ENCODE measurements around the gene SERPINE3. TPM values are rescaled to one million over a fixed set of nuclear protein-coding genes. Genes with fewer than 3 reads are reported as not detected.

The SERPINE3 gene
- total RNA-seq, 4 donors from 2014 or later = 0.12 TPM; not detected in 3

DNA sequence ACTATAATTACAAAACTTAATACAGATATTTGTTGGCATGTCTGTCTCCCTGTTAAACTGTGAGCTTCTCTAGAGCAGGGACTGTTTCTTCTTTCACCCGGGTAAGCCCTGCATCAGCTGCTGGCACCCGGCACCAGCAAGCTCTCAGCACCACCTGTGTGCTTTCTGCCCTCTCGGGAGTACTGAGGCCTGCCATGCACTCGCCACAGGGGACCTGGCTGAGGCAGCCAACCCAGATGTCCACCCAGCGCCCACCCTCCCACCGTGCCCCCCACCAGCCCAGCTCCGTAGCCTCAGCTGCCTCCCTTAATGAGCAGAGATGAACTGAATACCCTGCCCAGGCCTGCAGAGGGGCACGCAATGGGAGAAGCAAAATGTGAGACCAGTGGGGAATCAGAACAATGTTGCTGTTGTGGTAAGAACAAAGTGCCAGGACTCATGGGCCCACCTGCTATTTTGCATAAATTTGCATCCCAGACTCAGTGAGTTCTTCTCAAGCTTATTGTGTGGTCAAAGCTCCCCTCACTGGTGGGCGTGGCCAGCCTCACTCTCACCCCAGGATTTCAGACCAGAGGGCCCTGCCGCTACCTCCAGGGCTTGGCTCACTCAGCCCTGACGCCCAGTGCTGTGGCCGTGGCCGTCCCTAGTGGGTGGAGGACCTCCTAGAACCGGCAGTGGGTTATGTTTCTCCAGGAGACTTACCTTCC lies 14.6 kb upstream of the SERPINE3 start:
- TF ChIP-seq POLR2A (IDR thresholded peaks at IDR 0.05) = no peak
- TF ChIP-seq, protein P1, sequence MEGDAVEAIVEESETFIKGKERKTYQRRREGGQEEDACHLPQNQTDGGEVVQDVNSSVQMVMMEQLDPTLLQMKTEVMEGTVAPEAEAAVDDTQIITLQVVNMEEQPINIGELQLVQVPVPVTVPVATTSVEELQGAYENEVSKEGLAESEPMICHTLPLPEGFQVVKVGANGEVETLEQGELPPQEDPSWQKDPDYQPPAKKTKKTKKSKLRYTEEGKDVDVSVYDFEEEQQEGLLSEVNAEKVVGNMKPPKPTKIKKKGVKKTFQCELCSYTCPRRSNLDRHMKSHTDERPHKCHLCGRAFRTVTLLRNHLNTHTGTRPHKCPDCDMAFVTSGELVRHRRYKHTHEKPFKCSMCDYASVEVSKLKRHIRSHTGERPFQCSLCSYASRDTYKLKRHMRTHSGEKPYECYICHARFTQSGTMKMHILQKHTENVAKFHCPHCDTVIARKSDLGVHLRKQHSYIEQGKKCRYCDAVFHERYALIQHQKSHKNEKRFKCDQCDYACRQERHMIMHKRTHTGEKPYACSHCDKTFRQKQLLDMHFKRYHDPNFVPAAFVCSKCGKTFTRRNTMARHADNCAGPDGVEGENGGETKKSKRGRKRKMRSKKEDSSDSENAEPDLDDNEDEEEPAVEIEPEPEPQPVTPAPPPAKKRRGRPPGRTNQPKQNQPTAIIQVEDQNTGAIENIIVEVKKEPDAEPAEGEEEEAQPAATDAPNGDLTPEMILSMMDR (IDR thresholded peaks at IDR 0.05) = no peak
- intact Hi-C loops (cut with DNase I; ENCODE audit: low total_unique reads) = no loop called here
- 79 to 82% methylated on average over 14 of the region's 14 CpGs for WGBS, 2 donors
- no peak overlapping the region for H3K4me3 ChIP-seq (ENCODE audit: low read depth, poor library complexity, severe bottlenecking)
- no peak for DNase-seq (ENCODE audit: low spot score in 2 of 2)

DNA sequence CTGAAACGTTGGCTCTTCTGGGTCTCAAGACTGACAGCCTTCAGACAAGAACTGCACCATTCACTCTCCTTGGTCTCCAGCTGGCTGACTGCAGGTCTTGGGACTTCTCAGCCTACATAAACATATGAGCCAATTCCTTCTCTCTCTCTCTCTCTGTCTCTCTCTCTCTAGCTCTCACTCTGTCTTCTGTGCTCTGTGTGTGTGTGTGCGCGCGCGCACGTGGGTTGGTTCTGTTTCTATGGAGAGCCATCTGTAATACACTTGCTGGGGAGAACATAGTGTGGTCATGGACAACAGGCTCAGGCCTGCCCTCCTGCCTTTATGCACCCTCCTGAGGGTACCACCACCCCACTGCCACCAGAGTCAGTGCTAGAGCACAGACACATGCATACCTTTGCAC lies 13.7 kb upstream of the SERPINE3 start:
- H3K4me3 ChIP-seq (ENCODE audit: low read depth, poor library complexity, severe bottlenecking) = no peak overlapping the region
- 89 to 94% methylated on average over 6 of the region's 6 CpGs for WGBS, 2 donors
- no peak for DNase-seq (ENCODE audit: low spot score in 2 of 2)
- TF ChIP-seq, protein P1 (IDR thresholded peaks at IDR 0.05) = no peak
- TF ChIP-seq POLR2A (IDR thresholded peaks at IDR 0.05) = no peak
- intact Hi-C loops (cut with DNase I; ENCODE audit: low total_unique reads) = no loop called here

DNA sequence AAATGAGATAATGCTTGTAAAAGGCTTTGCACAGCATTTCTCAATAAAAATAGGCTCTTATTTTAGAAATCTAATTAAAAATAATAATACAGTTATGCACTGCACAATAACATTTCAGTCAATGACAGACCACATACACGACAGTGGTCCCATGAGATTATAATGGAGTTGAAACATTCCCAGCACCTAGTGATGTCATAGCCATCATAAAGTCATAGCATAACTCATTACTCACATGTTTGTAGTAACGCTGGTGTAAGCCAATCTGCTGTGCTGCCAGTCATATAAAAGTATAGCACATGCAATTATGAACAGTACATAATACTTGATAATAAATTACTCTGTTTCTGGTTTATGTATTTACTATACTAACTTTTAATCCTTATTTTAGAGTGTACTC lies 12.7 kb upstream of the SERPINE3 start:
- intact Hi-C loops (cut with DNase I; ENCODE audit: low total_unique reads) = no loop called here
- WGBS, 2 donors = 82 to 90% methylated on average over 2 of the region's 2 CpGs
- no peak for TF ChIP-seq POLR2A (IDR thresholded peaks at IDR 0.05)

DNA sequence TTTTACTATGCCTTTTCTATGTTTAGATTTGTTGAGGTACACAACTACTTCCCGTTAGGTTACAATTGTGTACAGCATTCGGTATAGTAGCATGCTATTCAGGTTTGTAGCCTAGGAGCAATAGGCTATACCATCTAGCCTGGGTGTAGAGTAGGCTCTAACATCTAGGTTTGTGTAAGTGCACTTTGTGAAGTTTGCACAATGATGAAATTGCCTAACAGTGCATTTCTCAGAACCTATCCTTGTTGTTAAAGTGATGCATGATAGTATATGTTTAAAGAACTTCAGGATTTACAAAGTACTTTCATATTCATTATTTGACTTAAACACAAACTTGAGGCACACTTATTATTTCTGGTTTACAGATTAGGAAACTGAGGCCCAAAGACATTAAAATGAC lies 11.5 kb upstream of the SERPINE3 start:
- TF ChIP-seq POLR2A (IDR thresholded peaks at IDR 0.05) = no peak
- TF ChIP-seq, protein P1 (IDR thresholded peaks at IDR 0.05) = no peak
- no peak overlapping the region for H3K4me3 ChIP-seq (ENCODE audit: low read depth, poor library complexity, severe bottlenecking)
- 92 to 97% methylated on average over 2 of the region's 2 CpGs for WGBS, 2 donors
- DNase-seq (ENCODE audit: low spot score in 2 of 2) = no peak
- intact Hi-C loops (cut with DNase I; ENCODE audit: low total_unique reads) = no loop called here

More for the DNA sequence above, 12.7 kb upstream of the SERPINE3 start:
- DNase-seq (ENCODE audit: low spot score in 2 of 2) = no peak
- H3K4me3 ChIP-seq (ENCODE audit: low read depth, poor library complexity, severe bottlenecking) = no peak overlapping the region

DNA sequence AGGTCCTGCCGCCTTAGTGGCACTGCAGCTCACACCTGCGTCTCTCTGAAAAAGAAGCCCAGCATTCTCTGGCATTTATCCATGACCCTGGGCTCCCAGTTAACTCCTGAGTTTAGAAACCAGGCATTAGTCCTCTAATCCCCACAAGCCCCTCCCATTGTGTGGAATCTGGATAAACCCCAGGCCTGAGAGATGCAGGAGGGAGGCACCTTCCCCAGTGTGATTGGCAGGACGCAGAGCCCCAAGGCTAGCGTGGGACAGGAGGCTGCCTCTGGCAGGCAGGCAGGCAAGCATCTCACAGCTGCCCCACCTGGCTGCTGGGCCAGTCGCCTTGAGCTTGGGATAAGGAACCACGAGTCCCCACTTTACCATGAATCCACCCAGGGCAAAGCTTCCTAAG lies 11.0 kb upstream of the SERPINE3 start:
- intact Hi-C loops (cut with DNase I; ENCODE audit: low total_unique reads) = no loop called here
- 59 to 75% methylated on average over 6 of the region's 6 CpGs for WGBS, 2 donors
- H3K4me3 ChIP-seq (ENCODE audit: low read depth, poor library complexity, severe bottlenecking) = no peak overlapping the region
- DNase-seq (ENCODE audit: low spot score in 2 of 2) = no peak
- TF ChIP-seq POLR2A (IDR thresholded peaks at IDR 0.05) = no peak
- TF ChIP-seq, protein P1 (IDR thresholded peaks at IDR 0.05) = no peak

DNA sequence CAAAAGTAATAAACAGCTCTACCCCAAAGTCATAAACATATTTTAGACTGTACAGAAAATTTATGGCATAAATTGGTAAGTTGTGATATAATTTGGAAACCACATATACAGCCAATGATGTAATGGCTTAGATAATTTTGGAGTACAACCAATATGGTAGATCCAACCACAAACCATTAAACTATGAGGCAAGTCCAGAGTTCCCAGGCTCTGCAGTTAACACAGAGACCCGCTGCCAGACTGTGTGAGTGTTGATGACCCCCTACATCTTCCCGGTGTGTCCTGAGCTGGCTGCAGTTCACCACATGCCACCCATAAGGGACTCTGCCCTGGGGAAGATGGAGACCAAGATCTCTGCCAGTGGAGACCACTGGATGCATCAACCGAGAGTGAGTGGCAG lies 9.9 kb upstream of the SERPINE3 start:
- intact Hi-C loops (cut with DNase I; ENCODE audit: low total_unique reads) = no loop called here
- TF ChIP-seq, protein P1 (IDR thresholded peaks at IDR 0.05) = no peak
- no peak for TF ChIP-seq POLR2A (IDR thresholded peaks at IDR 0.05)
- 82 to 89% methylated on average over 3 of the region's 3 CpGs for WGBS, 2 donors
- no peak overlapping the region for H3K4me3 ChIP-seq (ENCODE audit: low read depth, poor library complexity, severe bottlenecking)
- no peak for DNase-seq (ENCODE audit: low spot score in 2 of 2)
